Measurements from ENCODE around the gene SEMA3D. TPM values are rescaled to one million over a fixed set of nuclear protein-coding genes. Genes with fewer than 3 reads are reported as not detected.

Gene SEMA3D
- total RNA-seq, 1 experiment from 2014 or later, result not detected

DNA sequence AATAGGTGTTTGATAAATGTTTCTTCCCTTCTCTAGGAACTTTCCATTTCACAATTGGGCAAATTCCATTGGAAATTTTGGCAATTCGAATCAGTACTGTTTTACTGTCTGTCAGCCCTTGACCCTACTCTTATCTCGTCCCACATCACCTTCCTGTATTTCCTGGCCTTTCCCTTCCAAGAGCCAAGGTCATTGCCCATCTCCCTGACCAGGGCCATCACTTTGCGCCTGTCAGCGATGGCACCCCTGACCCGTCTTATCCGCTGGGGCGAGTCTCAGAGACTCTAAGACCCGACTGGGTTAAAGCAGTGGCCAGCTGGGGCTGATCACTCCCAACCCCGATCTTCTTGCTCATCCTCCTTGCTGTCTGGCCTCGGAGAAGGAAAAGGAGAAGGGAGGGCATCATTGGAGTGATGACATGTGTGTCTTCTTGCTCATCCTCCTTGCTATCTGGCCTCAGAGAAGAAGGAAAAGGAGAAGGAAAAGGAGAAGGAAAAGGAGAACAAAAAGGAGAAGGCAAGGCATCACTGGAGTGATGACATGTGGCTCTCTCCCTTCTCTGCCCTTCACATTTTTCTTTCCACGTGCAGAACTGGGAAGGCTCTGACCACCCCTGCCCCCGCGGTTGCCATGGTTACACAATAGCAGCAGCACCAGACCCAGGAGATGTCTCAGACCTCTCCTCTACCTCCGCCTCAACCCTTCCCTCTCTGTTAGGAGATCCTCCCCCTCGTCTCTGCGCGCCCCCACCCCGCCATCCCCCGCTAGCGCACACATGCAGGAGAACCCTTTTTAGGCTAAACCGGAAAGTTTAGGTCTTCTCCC, 2.0 kb downstream of the SEMA3D start:
- DNase-seq (ENCODE audit: low spot score), result no peak

DNA sequence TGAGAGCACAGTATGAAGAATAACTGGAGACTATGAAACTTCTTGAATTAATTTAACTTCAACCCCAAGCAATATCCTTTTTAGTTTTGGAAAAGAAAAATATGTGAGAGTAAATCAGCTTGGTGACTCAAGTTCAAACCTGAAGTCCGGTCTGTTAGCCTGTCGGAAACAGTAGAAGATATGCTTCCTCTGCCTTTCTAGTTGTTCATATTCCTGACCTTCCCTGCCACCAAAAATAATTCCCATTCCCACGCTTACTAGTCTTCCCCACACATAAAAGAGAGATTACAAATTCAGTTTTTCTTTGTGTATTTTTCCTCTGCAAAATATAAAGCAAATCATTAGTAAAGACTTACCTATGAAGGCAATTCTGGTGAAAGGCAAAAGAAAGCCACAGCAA, 3.6 kb downstream of the SEMA3D start:
- no peak for DNase-seq (ENCODE audit: low spot score)

DNA sequence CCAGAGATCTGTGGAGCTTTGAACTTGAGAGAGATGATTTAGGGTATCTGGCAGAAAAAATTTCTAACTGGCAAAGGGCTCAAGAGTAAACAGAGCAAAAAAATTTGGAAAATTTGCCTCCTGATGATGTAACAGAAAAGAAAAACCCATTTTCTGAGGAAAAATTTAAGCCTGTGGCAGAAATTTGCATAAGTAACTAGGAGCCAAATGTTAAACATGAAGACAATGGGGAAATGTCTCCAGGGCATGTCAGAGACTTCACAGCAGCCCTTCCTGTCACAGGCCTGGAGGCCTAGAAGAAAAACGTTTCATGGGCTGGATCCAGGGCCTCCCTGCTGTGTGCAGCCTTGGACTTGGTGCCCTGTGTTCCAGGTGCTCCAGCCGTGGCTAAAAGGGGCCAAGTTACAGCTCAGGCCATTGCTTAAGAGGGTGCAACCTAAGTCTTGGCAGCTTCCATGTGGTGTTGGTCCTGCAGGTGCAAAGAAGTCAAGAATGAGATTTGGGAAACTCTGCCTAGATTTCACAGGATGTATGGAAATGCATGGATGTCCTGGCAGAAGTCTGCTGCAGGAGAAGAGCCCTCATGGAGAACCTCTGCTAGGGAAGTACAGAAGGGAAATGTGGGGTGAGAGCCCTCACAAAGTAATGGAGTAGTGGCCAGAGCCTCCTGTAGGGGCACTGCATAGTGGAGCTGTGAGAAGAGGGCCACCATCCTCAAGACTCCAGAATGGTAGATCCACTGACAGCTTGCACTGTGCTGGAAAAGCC, 8.1 kb downstream of the SEMA3D start:
- DNase-seq (ENCODE audit: low spot score), result no peak

DNA sequence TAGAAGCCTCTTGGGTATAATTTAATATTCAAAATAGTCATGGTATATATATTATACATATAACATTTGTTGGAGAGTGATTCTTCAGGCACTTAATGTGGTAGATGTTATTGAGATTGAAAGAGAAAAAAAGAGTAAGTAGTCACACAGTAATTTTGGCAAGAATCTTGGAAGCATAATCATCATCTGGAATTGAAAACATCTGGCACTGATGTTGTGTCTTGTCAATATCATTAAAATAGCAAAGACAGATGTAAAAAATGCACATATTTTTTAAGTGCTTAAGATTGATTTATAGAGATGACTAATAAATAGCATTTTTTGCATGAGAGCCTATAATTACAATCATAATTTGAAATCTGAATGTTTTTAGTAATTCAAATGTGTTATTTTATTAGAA, 9.5 kb downstream of the SEMA3D start:
- no peak for DNase-seq (ENCODE audit: low spot score)

DNA sequence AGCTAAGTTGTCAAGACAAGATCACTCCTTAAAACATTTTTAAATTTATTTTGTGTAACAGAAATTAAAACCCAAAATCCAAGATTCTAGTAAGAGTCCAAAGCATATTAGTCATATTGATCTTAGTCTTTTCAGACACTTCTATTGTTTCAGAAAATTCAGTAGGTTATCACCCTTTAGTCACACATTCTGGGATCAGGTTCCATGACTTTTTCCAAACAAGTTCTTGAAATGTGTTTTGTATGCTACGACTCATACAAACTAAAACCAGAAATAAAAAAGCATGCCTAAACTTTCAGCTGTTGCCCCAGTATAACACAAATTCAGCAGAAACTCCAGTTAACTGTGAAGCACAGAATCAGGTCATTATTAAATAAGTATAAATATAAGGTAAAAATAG, 10.7 kb downstream of the SEMA3D start:
- DNase-seq (ENCODE audit: low spot score), result no peak

- DNase-seq (ENCODE audit: low spot score), result no peak
These were observed 11.6 kb downstream of the SEMA3D start for GRCh38 chr7:85175217-85175616.

DNA sequence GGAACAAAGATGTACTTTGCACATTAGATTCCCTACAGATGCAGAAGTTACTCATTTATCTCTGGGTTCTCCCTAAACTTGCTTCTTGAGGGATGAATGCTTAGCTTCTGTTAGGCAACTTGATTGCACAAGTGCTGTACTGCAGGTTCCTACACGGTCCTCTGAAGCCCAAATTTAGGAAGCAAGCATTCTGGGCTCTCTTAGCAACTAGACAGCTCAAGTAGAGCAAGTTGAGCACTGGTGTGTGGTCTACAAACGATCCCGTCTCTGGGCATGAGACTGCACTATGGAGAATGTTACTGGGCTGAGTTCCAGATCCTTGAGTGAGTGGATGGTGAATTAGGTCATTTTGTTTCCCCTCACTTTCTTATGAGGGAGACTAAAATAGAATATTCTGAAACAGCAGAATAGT, 14.3 kb downstream of the SEMA3D start:
- DNase-seq (ENCODE audit: low spot score), result no peak

DNA sequence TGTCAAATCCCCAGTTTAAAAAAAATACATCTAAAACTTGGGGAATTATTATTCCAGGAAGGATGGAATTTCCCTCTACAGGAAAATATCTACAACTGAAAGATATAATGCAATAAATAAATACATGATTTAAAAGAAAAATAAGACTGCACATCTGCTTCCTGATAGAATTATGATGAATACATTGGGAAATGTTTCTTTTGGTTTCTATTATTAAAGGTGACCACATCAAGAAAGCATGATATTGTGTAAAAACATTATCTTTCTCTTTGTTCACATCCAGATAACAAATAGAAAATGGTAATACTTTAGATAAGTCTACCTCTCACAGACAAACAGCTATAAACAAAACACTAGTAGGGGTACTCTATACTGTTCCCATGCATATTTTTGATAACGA, 19.2 kb downstream of the SEMA3D start:
- no peak for DNase-seq (ENCODE audit: low spot score)

DNA sequence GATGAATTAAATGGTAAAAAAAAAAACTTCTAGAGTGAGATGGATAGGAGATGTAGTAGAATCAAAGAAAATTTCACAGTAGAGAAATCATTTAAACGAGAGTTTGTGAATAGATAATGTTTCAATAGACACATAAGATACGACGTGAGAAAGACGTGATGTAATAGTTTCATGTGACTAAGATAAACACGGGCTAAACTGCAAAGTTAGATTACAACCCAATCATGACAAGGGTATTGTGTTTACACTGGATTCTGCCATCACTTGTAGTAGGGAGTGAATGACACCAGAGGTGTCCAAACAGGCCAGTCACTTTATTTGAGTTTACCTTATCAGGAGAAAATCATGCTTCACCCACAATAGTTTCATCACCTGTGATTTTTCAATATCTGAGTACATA, 21.6 kb downstream of the SEMA3D start:
- DNase-seq (ENCODE audit: low spot score), result no peak

DNA sequence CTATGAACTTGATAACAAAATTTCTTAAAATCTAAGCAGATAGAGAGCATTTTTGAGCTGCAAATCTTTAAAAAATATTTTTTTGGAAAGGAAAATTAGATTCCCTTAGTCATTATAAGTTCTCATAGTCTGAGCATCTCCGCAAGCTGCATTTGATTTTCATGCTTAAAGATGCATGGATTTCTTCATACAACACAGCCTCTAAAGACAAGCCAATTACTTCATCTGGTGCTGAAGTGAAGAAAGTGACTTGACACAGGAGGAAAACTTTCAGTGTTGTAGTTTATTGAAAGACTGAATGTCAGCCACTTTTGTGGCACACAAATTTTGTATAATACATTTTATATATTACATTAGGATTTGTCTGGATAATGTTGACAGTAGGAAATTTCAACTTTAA, 22.5 kb downstream of the SEMA3D start:
- no peak for DNase-seq (ENCODE audit: low spot score)

DNA sequence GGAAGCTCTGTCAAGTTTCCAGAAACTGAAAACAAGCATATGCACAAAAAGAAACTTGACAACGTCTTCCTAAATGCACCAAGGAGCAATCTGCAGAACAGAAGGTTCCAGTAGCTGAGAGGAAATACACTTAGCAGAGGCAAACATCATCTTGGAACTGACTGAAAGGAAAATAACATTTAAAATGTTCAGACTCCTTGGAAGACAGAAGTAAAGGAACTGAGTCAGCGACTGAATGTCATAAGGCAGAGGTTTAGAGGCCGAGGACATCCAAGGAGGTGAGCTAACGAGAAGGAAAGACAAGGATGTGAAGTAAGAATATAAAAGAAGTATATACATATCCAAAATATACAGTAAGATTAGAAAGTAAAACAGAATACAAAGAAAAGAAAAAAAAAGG, 24.1 kb downstream of the SEMA3D start:
- no peak for DNase-seq (ENCODE audit: low spot score)

DNA sequence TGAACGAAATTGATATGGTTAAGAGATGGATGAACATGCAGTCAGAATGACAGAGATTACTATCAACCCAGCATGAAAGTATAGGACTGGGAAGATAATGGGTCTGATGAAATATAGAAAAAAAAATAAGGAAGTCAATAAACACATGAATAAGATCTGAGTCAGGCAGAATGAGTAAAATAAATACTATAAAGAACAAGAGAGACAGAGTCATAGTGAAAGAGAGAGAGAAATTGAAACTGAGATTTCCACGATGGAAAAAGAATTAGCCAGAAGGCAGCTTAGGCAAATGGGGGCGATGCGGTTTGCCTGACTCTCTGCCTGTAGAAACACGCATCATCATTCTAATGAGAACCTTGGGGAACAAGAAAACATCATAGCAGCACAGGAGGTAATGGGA, 26.6 kb downstream of the SEMA3D start:
- no peak for DNase-seq (ENCODE audit: low spot score)

DNA sequence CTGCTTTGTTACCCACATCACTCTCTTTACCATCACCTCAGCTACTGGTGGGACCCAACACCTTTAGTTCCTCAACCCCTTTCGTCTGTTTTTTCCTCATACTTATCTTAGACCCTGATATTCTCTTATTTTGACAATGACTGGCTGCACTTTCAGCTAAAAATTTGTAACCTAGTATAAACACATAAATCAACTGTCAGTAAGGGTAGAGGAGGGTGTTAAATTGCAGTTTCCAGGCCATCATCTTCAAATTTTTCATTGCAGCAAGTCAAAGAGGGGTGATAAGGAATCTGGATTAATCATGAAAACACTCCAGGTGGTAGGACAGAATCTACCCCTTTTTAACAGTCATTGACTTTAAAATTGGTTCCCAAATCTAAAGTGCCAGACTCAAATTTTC, 27.9 kb downstream of the SEMA3D start:
- DNase-seq (ENCODE audit: low spot score), result no peak

GRCh38 chr7:85156661-85157208, 30.1 kb downstream of the SEMA3D start:
- no peak for DNase-seq (ENCODE audit: low spot score)

- DNase-seq (ENCODE audit: low spot score), result no peak
These were observed 32.4 kb downstream of the SEMA3D start for GRCh38 chr7:85154282-85154937.

DNA sequence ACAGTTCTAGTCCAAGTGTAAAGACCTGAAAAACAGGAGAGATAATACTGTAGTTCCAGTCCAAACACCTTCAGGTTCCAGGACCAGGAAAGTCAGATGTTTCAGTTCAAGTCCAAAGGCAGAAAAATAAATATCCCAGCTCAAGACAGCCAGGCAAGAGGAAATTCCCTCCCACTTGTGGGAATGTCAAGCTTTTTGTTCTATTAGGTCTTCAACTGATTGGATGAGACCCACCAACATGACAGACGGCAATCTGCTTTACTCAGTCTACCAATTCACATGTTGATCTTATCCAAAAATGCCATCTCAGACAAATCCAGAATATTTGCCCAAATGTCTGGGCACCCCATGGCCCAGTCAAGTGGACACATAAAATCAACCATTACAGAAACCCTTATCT, 33.1 kb downstream of the SEMA3D start:
- no peak for DNase-seq (ENCODE audit: low spot score)

DNA sequence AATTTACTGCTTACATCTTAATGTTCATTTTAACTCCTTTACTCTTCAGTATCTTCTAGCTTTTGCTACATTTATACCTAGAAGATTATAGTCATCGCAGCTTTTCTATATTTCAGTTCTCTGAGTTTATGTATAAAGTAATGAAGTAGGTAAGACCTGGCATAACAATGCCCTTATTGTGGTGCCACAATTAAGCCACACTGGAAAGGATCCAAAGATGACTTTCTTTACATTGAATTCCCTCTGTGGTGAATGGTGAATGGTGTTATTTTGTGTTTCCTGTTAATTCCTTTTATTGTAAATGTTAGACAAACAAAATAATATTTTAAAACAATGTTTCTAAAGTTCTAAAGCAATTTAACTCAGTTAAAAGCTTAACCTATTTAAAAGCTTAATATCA, 36.2 kb downstream of the SEMA3D start:
- DNase-seq (ENCODE audit: low spot score), result peak; percentile 36

- DNase-seq (ENCODE audit: low spot score), result no peak
These were observed 42.1 kb downstream of the SEMA3D start for GRCh38 chr7:85144771-85145170.

DNA sequence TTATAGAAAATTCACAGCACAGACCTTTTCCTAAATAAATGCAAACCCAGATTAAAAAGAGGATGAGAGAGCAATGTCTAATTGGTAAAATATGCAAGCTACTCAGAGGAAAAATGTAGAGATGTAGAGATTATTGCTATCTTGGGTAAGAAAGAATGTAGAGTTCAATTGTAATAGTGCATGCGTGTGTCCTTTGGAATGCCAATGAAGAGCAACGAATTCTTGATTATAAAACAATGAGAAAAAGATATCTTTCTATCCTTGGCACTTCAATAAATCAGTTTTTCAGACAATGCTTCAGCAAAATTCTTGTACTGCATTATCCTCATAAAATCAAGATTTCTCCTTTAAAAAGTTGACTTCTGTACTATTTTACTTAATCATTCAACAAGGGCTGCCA, 50.9 kb downstream of the SEMA3D start:
- no peak for DNase-seq (ENCODE audit: low spot score)

DNA sequence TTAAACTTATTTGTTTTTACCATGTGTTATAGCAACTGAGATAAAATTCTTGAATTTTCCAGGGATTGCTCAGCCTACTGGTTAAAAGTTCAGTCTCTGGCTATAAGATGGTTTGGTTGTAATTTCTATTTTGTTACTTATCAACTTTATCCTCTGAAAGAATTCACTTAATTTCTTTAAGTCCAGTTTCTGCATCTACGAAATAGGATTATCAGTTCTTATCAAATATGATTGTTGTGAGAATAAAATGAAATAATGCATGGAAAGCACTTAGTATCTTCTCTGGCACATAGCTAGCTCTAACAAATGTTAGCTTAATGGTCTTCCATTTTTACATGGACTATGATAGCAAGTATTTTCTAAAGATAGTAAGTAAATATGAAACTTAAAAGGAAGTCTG, 53.3 kb downstream of the SEMA3D start:
- DNase-seq (ENCODE audit: low spot score), result no peak

DNA sequence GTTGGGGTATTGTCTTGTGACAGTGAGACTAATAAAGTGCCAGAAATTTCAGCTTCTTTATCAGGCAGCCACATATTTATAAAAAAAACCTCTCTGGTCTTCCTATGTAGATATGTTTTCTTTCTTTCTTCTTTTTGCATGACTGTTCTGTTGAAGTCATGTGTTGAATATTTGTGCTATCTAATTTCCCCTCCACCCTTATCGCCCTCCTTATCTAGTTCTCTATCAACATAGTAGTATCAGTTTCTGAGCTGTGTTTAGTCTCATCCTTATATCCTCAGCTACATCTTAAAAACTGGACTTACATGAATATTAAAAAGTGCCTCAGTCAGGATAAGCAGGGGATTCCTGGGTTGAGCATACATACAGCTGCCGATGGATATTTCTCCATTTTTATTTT, 53.9 kb downstream of the SEMA3D start:
- DNase-seq (ENCODE audit: low spot score), result no peak

DNA sequence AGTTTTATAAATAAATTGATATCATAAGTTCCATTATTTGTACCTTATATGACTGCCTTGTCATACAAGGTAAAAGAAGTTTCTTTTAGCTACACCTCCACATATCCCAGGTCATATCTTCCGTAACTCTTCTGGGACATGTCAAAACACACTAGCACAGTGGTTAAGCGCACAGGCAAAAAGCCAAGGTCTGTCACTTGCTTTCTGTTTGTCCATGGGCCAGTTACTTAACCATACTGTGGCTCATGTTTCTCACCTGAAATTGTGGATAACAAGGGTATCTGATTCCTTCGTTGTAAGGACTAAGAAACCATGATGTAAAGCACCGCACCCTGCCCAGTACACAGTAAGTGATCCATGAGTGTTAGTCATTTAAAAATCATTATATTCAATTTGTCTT, 56.2 kb downstream of the SEMA3D start:
- DNase-seq (ENCODE audit: low spot score), result no peak
